RWPE1 (cell line): ENCODE measurements around the gene TNS3.

Source experiments
- CTCF ChIA-PET: fragments of 350-600 bp; sonication (Branson Sonifier 250); formaldehyde crosslinking; extraction: SDS; loops from one replicate; lab custom pipeline; 2021; lab: Yijun Ruan, JAX
- POLR2A ChIA-PET: fragments of 400-600 bp; formaldehyde crosslinking; extraction: SDS; loops from one replicate; lab custom pipeline; 2020; ENCODE audit warnings: antibody characterized with exemption; ENCODE audit not compliant: low non-redundant PET; lab: Yijun Ruan, JAX
- DNase-seq: peaks from one replicate; pipeline ENCODE4 v3.0.0; 2012; ENCODE audit warnings: low spot score
- H3K27ac ChIP-seq: fragments of 450-650 bp; 2 replicates; pipeline ENCODE4 v1.5.1; 2017
- TF ChIP-seq, protein P1 (sequence below): fragments of 450-650 bp; conservative IDR thresholded peaks from 2 replicates; pipeline ENCODE4 v1.5.1; 2017; ENCODE audit warnings: low read depth, mild to moderate bottlenecking

TNS3 gene

DNA sequence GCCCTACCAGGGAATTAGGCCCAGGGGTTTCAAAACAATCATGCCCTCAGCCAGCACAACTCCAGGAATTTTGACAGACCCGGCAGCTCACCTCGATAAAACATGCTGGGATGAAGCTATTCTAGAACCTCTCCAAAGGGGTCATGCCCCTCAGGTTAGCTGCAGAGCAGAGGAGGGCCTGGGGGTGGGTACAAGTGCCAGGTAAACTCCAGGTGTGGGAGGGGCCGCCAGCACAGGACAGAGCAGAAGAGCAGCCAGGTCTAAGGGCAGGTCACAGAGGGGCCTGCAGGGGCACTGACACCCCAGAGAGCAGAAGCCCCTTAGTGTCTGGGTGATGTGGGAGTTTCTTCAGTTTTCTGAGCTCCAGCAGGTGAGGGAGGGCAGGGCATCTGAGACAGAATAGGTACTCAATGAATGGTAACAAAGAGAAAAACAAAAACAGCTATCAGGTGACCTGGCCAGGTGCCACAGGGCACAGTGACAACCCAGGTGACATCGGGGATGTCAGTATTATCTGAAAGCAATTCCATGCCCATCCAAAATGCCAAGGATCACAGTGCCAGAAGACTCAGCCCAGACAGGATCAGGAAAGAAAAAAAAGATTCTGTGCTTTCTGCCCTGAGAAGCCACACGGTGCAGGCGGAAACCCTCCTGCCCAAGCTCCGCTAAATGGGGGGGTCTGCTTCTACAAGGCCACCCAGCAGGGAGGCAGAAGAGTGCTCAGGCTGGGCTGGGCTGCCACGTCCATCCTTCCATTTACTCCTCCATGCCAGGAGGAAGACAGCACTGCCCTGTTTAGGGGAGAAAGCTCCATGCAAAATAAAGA, 104.5 kb downstream of the TNS3 start:
- DNase-seq = no peak
- H3K27ac ChIP-seq = peak overlapping the region; percentile 52
- POLR2A ChIA-PET = no interaction called here
- CTCF ChIA-PET = interaction anchor here (0.5 kb wide), 1 partner anchor 164 kb away, joined by 3 read pairs; no protein-coding TSS in a partner anchor
- TF ChIP-seq, protein P1, sequence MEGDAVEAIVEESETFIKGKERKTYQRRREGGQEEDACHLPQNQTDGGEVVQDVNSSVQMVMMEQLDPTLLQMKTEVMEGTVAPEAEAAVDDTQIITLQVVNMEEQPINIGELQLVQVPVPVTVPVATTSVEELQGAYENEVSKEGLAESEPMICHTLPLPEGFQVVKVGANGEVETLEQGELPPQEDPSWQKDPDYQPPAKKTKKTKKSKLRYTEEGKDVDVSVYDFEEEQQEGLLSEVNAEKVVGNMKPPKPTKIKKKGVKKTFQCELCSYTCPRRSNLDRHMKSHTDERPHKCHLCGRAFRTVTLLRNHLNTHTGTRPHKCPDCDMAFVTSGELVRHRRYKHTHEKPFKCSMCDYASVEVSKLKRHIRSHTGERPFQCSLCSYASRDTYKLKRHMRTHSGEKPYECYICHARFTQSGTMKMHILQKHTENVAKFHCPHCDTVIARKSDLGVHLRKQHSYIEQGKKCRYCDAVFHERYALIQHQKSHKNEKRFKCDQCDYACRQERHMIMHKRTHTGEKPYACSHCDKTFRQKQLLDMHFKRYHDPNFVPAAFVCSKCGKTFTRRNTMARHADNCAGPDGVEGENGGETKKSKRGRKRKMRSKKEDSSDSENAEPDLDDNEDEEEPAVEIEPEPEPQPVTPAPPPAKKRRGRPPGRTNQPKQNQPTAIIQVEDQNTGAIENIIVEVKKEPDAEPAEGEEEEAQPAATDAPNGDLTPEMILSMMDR = no peak

DNA sequence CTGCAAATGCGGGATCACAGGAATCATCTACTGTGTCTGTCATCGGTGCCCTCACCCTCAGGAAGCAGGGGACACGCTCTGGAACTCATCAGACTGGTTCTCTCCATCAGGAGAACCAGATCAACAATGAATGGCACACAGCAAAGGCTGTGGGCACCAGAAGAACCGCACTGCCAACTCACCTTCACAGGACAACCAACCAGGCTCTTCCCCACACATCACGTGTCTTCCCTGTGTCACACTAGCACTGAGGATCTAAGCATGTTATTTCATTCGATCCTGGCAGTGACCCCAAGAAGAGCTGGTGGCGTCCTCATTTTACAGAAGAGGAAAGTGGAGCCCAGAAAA, 106.1 kb downstream of the TNS3 start:
- ChIA-PET POLR2A (no interaction called here), CTCF (no interaction called here)
- TF ChIP-seq, protein P1 = no peak
- peak overlapping the region; percentile 88 for H3K27ac ChIP-seq
- DNase-seq = no peak

DNA sequence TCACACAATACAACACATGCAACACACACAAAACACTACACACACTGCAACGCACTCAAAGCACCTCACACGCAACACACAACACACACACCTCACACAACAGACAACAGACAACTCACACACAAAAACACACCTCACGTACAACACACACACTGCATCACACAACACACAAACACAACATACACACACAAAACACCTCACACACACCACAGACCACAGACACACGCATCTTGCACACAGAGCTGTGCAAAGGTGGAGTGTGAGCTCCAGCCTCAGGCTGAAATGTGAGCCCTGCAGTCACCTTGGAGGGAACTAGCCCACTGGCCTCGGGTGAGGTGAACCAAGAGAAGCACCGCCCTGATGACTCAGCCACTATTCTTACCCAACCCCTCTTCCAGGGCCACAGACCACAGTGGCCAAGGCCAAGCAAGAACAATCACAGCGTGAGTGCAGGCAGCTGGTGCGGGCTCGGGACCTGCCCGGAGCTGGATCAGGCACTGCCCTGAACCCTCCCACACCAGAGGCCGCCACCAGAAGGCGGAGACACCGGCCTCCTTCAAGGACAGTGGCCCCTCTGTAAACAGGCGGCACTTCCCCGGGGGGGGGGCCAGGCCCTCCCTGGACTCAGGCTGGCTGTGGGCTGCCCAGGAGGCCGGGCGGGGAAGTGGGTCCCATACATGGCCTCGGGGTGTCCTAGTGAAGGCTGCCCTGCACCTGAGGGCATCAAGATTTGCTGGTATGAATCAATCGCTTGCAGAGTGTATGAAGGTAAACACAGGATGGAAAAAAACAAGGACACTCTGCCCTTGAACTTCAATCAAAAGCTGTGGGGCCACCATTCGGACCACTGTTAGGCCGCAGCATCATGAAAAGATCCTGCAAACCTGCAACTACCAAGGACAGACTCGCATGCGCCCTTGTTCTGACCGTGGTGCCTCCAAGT, 106.7 kb downstream of the TNS3 start:
- CTCF ChIA-PET = no interaction called here
- POLR2A ChIA-PET = no interaction called here
- H3K27ac ChIP-seq = peak overlapping the region; percentile 88
- peak; percentile 97 for DNase-seq
- TF ChIP-seq, protein P1 = 0 out of 2 replicates have a peak, but pooled peaks have one; percentile 41

DNA sequence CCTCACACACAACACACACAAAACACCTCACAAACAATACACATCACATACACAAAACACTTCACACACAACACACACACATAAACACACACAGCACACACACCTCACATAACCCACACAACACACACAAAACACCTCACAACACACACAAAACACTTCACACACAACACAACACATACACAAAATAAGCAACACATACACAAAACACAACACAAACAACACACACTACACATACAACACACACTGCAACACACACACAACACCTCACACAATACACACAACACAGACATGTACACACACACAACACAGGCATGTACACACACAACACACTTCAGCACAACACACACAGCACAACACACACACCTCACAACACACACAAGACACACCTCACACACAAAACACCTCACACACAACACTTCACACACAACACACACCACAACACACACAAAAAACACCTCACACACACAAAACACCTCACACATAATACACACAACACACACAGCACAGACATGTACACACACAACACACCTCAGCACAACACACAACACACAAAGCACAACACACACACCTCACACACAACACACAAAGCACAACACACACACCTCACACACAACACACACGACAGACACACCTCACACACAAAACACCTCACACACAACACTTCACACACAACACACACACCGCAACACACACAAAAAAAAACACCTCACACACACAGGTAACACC, 107.5 kb downstream of the TNS3 start:
- CTCF ChIA-PET = no interaction called here
- peak overlapping the region; percentile 88 for H3K27ac ChIP-seq
- TF ChIP-seq, protein P1 = no peak
- POLR2A ChIA-PET = no interaction called here
- DNase-seq = no peak

DNA sequence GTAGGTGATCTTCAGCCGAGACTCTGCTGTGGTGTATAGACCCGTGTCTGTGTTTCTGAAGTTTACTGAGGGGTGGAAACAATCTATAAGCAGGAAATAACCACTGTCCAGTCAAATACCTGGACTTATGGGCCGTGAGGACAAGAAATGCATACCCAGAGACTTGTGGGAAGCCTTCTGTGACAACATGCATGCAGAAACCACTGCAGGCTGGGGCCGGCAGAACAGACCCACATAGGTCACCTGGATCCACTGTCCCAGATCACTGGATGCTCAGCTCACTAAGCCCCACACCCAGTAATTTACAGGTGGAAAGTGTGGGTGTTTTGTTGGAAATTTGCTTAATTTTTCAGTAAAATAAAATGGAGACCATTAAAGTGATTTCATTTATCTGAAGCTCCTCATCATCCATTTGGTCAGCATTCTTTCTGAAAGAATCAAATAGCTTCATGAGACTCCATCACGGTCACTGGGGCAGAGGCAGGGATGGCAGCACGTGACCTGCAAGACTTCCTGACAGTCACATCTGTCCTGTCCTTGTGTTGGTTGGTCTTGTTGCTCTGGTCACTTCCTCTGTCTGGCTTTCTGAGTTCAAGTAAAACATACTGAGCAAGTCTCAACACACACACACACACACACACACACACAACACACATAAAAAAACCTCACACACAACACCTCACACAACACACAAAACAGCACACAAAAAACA, 108.3 kb downstream of the TNS3 start:
- CTCF ChIA-PET = no interaction called here
- DNase-seq = no peak
- TF ChIP-seq, protein P1 = no peak
- POLR2A ChIA-PET = no interaction called here
- peak overlapping the region; percentile 56 for H3K27ac ChIP-seq
